ENCODE data around the gene ARL6IP6. TPM values are rescaled to one million over a fixed set of nuclear protein-coding genes. Genes with fewer than 3 reads are reported as not detected.

The ARL6IP6 gene
- total and polyA plus RNA-seq, 2 experiments from 2014 or later, result 49.1 to 65.4 TPM

GRCh38 chr2:152694161-152694661, 24.2 kb upstream of the ARL6IP6 start (continued):
- TF ChIP-seq ZNF462 (CRISPR knock-in tag; IDR thresholded peaks at IDR 0.05), result no peak
- TF ChIP-seq ZNF114 (CRISPR knock-in tag; IDR thresholded peaks at IDR 0.05), result no peak
- no peak for TF ChIP-seq EZH2phosphoT487 (IDR thresholded peaks at IDR 0.05; ENCODE audit: unreplicated experiment)

GRCh38 chr2:152695763-152696162, 22.7 kb upstream of the ARL6IP6 start:
- H3K27me3 Mint-ChIP-seq (ENCODE audit: insufficient read depth, low read depth, poor library complexity), result no peaks in the 10 kb centered on the region
- Histone ChIP-seq H3K36me3 (ENCODE audit: insufficient read depth) (peaks cover 16% of the 10 kb centered on the region), H3K4me2 (no peak overlapping the region), H3K79me2 (replicated peaks; ENCODE audit: insufficient read depth) (peaks cover 87% of the 10 kb centered on the region), H3K4me1 (ENCODE audit: insufficient read depth) (no peaks in the 10 kb centered on the region), H3K27me3 (ENCODE audit: insufficient read depth) (no peaks in the 10 kb centered on the region), H2AFZ (no peak overlapping the region), H3K9me2 (ENCODE audit: insufficient read depth) (no peaks in the 10 kb centered on the region), H3K27ac (ENCODE audit: low read depth) (no peak overlapping the region), H3F3A (replicated peaks; ENCODE audit: low read depth) (no peaks in the 10 kb centered on the region), H3K4me3 (no peak overlapping the region), H4K20me1 (replicated peaks; ENCODE audit: insufficient read depth) (peaks cover 17% of the 10 kb centered on the region)
- no peak for DNase-seq (ENCODE audit: low spot score)
- H3K27ac Mint-ChIP-seq, result no peak overlapping the region
- ATAC-seq, result no peak
- TF ChIP-seq STAT1 (IDR thresholded peaks at IDR 0.05; ENCODE audit: unreplicated experiment), result no peak
- H3K9me3 Mint-ChIP-seq, result no peaks in the 10 kb centered on the region
- H3K4me3 Mint-ChIP-seq, result no peak overlapping the region
- H3K4me1 Mint-ChIP-seq, result 0 out of 3 replicates have a peak, but pooled peaks cover 2% of the 10 kb centered on the region
- H3K36me3 Mint-ChIP-seq (ENCODE audit: low read depth), result peaks cover 24% of the 10 kb centered on the region; the same call in 2 of the 3 replicates

- no peak overlapping the region for H3K27ac Mint-ChIP-seq
- Histone ChIP-seq H3K4me2 (no peak overlapping the region), H3K27me3 (ENCODE audit: insufficient read depth) (no peaks in the 10 kb centered on the region), H3K27ac (ENCODE audit: low read depth) (no peak overlapping the region), H3K4me3 (no peak overlapping the region), H3K9me2 (ENCODE audit: insufficient read depth) (no peaks in the 10 kb centered on the region), H2AFZ (no peak overlapping the region), H4K20me1 (replicated peaks; ENCODE audit: insufficient read depth) (peaks cover 17% of the 10 kb centered on the region), H3K79me2 (replicated peaks; ENCODE audit: insufficient read depth) (peaks cover 87% of the 10 kb centered on the region), H3K4me1 (ENCODE audit: insufficient read depth) (no peaks in the 10 kb centered on the region), H3K36me3 (ENCODE audit: insufficient read depth) (peaks cover 16% of the 10 kb centered on the region), H3F3A (replicated peaks; ENCODE audit: low read depth) (no peaks in the 10 kb centered on the region)
- DNase-seq (ENCODE audit: low spot score) (no peak), ATAC-seq (no peak)
- peaks cover 4% of the 10 kb centered on the region; the same call in 2 of the 3 replicates for H3K9me3 Mint-ChIP-seq
- H3K36me3 Mint-ChIP-seq (ENCODE audit: low read depth), result peaks cover 28% of the 10 kb centered on the region
- no peak overlapping the region for H3K4me3 Mint-ChIP-seq
- H3K4me1 Mint-ChIP-seq, result peaks cover 4% of the 10 kb centered on the region; the same call in 1 of the 3 replicates
- peaks cover under 1% of the 10 kb centered on the region for H3K27me3 Mint-ChIP-seq (ENCODE audit: insufficient read depth, low read depth, poor library complexity)
- TF ChIP-seq CREB1 (CRISPR knock-in tag; IDR thresholded peaks at IDR 0.05; ENCODE audit: low read depth) (no peak), ETS1 (IDR thresholded peaks at IDR 0.05) (no peak), POLR2AphosphoS5 (IDR thresholded peaks at IDR 0.05; ENCODE audit: low read depth) (no peak), STAT1 (IDR thresholded peaks at IDR 0.05; ENCODE audit: unreplicated experiment) (no peak), CTCF (conservative IDR thresholded peaks at IDR 0.05; ENCODE audit: low read depth in 2 of 2) (no peak), ZNF331 (CRISPR knock-in tag; IDR thresholded peaks at IDR 0.05; ENCODE audit: low read depth) (no peak), NANOG (IDR thresholded peaks at IDR 0.05; ENCODE audit: borderline replicate concordance) (no peak)
Measured at GRCh38 chr2:152696476-152696875, 21.9 kb upstream of the ARL6IP6 start.
